Progenitor cell of endocrine pancreas (in vitro differentiated cells): ENCODE data around the gene CCDC88C. TPM values are rescaled to one million over a fixed set of nuclear protein-coding genes. Genes with fewer than 3 reads are reported as not detected.

Source experiments
- DNase-seq: peaks from one replicate; pipeline ENCODE4 v3.0.0; 2021; ENCODE audit warnings: low spot score; ENCODE audit not compliant: unreplicated experiment
- H3K27ac Mint-ChIP-seq: 2 replicates; pipeline ENCODE4 v1.8.0; 2021; ENCODE audit warnings: mild to moderate bottlenecking, moderate library complexity, mixed read lengths
- H3K27me3 Mint-ChIP-seq: 2 replicates; pipeline ENCODE4 v1.8.0; 2021; ENCODE audit warnings: mixed read lengths
- H3K36me3 Mint-ChIP-seq: 2 replicates; pipeline ENCODE4 v1.8.0; 2022; ENCODE audit warnings: mixed read lengths; ENCODE audit not compliant: insufficient read depth
- H3K4me1 Mint-ChIP-seq: 2 replicates; pipeline ENCODE4 v1.8.0; 2021; ENCODE audit warnings: low read depth, mixed read lengths
- H3K4me3 Mint-ChIP-seq: 2 replicates; pipeline ENCODE4 v1.8.0; 2021; ENCODE audit warnings: low read depth, mild to moderate bottlenecking, moderate library complexity, mixed read lengths
- H3K9me3 Mint-ChIP-seq: 2 replicates; pipeline ENCODE4 v1.8.0; 2021; ENCODE audit warnings: low read depth, mixed read lengths
- total RNA-seq: library from RNA; stranded (reverse); gene quantifications from 2 replicates; pipeline ENCODE4 v1.2.1, GENCODE V29; 2021
- TF ChIP-seq, protein P1 (sequence below): fragments of 200-600 bp; sonication (generic); IDR thresholded peaks from one replicate; pipeline ENCODE4 v1.5.0; 2021; ENCODE audit warnings: antibody characterized with exemption, mild to moderate bottlenecking; ENCODE audit not compliant: unreplicated experiment

CCDC88C gene
- total RNA-seq, 1 donor from 2014 or later, result 78.1 TPM

DNA sequence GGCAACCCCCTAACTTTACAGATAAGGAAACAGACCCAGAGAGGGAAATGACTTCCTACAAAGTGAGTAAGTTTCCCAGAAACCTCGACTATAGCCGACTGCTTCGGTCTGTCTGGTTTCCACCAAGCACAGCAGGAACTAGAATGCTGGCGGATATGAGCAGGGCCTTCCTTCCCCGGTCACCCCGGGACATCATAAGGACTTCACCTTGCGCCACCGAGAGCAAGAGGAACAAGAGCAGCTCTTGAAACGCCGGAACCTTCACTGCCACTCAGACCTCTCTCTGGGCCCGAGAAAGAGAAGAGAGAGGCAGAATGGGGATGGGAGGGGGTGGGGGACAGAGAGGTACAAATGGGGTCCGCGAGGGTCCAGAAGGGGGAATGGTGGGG is 143.7 kb downstream of the CCDC88C start:
- Mint-ChIP-seq H3K4me3 (no peak overlapping the region), H3K36me3 (peaks cover 15% of the 10 kb centered on the region), H3K27ac (no peak overlapping the region), H3K9me3 (no peaks in the 10 kb centered on the region), H3K4me1 (peaks cover 5% of the 10 kb centered on the region), H3K27me3 (no peaks in the 10 kb centered on the region)
- no peak for DNase-seq
- TF ChIP-seq, protein P1, sequence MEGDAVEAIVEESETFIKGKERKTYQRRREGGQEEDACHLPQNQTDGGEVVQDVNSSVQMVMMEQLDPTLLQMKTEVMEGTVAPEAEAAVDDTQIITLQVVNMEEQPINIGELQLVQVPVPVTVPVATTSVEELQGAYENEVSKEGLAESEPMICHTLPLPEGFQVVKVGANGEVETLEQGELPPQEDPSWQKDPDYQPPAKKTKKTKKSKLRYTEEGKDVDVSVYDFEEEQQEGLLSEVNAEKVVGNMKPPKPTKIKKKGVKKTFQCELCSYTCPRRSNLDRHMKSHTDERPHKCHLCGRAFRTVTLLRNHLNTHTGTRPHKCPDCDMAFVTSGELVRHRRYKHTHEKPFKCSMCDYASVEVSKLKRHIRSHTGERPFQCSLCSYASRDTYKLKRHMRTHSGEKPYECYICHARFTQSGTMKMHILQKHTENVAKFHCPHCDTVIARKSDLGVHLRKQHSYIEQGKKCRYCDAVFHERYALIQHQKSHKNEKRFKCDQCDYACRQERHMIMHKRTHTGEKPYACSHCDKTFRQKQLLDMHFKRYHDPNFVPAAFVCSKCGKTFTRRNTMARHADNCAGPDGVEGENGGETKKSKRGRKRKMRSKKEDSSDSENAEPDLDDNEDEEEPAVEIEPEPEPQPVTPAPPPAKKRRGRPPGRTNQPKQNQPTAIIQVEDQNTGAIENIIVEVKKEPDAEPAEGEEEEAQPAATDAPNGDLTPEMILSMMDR, result no peak

DNA sequence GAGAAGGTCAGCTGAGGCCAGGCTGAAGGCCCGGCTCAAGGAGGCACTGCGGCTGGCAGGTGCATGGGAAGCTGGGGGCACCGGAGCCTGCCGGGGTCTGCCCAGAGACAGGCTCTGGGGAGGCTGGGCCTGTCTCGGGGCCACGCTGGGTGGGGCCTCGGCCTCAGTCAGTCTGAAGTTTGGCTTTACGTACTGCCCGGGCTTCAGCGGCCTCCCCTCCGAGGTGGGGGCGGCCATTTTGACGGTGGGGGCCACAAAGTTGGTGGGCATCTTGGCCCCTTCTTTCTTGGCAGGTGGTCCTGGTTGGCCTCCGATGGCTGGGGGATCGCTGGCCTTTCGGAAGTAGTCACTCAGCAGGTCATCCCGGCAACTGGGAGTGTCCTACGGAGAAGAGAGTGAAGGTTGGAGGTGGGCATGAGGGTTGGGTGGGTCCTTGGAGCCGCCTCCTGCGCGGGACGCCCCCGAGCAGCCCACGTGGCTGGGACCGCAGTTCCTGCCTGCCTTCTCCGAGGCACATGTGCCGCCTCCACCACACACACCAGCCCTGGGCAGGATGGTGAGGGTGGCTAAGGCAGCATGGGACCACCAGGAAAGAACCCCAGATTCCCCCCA is 144.2 kb downstream of the CCDC88C start:
- H3K4me1 Mint-ChIP-seq, result peaks cover 5% of the 10 kb centered on the region
- no peak overlapping the region for H3K27ac Mint-ChIP-seq
- TF ChIP-seq, protein P1, result no peak
- DNase-seq, result no peak
- H3K27me3 Mint-ChIP-seq, result no peaks in the 10 kb centered on the region
- peaks cover 13% of the 10 kb centered on the region for H3K36me3 Mint-ChIP-seq
- H3K4me3 Mint-ChIP-seq, result no peak overlapping the region
- H3K9me3 Mint-ChIP-seq, result no peaks in the 10 kb centered on the region

DNA sequence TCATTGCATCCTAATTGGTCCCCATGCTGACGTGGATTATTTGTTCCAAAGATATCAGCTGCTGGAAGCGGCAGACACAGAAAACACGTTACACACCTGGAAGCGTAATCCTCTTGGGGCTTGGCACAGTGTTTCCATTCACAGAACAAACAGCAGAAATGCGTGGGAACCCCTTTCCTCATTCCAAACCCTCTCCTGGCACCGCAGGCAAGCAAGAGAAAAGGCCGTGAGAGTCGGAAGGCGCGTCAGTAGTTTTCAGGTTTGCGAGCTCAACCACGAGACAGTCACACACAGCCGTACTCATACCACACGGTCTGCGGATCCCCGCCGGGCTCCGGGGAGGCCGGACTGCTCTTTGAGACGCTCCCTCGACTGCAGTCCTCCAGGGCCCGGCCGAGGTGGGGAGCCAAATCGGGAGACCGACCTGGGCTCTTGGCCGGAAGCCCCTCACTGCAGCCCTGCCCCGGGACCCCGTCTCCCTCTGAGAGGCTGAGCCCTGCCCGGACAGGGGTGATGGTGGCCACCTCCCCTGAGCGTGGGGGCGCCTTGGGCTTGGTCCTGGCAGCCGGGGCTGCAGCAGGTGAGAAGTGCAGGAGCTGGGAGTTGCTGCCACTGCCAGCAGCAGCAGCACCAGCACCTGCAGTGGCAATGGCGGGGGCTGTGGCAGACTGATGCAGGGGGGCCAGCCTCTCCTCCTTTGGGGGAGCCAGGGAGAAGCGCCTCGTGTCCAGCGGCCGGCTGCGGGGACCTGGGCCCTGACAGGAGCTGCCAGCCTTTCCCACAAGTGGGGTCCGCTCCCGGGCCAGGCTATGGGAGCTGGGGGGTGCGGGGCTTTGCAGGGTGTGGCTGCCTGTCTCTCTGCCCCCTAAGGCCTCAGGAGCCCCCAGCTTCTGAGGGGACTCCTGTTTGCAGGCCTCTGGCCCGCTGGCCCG is 145.0 kb downstream of the CCDC88C start:
- no peaks in the 10 kb centered on the region for H3K27me3 Mint-ChIP-seq
- peaks cover 5% of the 10 kb centered on the region for H3K4me1 Mint-ChIP-seq
- H3K27ac Mint-ChIP-seq, result no peak overlapping the region
- H3K36me3 Mint-ChIP-seq, result peaks cover 15% of the 10 kb centered on the region
- no peak for DNase-seq
- TF ChIP-seq, protein P1, result no peak
- H3K4me3 Mint-ChIP-seq, result no peak overlapping the region
- no peaks in the 10 kb centered on the region for H3K9me3 Mint-ChIP-seq

DNA sequence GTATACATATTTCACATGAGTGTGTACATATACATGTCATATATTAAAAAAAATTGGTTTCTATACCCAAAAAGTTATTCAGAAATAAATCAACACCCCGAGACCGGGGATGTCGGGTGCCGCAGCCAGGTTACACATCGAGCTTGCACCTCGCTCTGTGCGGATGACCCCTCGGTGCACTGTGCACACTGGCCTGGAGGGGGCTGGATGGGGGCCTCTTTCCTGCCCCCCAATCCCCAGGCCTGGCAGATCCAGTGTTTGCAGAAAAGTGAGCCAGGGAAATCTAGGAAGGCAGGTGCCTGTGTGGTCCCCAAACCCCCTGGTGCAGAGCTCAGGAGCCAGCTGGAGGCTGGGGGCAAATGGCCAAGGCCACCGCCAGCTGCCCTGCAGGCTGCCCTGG is 146.0 kb downstream of the CCDC88C start:
- H3K4me1 Mint-ChIP-seq, result peaks cover 5% of the 10 kb centered on the region
- DNase-seq, result no peak
- no peaks in the 10 kb centered on the region for H3K9me3 Mint-ChIP-seq
- no peak overlapping the region for H3K4me3 Mint-ChIP-seq
- peaks cover 13% of the 10 kb centered on the region for H3K36me3 Mint-ChIP-seq
- H3K27ac Mint-ChIP-seq, result no peak overlapping the region
- TF ChIP-seq, protein P1, result no peak
- no peaks in the 10 kb centered on the region for H3K27me3 Mint-ChIP-seq

DNA sequence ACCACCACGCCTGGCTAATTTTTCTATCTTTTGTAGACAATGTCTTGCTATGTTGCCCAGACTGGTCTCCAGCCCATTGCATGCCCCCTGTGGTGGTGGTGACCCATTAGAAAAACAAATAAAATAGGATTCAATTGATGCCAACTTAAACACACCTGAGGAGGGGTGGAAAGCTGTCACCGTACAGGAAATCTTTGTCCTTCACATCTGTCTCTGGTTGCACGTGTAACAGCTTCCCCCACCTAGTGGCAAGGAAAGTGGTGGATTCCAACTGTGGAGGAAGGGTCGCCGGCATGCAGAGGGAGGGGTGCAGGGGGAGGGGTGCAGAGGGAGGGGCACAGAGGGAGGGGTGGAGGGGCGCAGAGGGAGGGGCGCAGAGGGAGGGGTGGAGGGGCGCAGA is 147.0 kb downstream of the CCDC88C start:
- peaks cover 5% of the 10 kb centered on the region for H3K27me3 Mint-ChIP-seq
- peaks cover 9% of the 10 kb centered on the region for H3K36me3 Mint-ChIP-seq
- H3K4me3 Mint-ChIP-seq, result no peak overlapping the region

More for the DNA sequence above, 147.0 kb downstream of the CCDC88C start:
- Mint-ChIP-seq H3K4me1 (no peaks in the 10 kb centered on the region), H3K27ac (no peak overlapping the region), H3K9me3 (no peaks in the 10 kb centered on the region)
- DNase-seq, result no peak
- TF ChIP-seq, protein P1, result no peak
